GM20000 (cell line): ENCODE results near the gene ITFG2.

Experiments
- DNase-seq: peaks from one replicate; pipeline ENCODE4 v3.0.0; 2012; ENCODE audit warnings: low spot score
- TF ChIP-seq, protein P1 (sequence below): IDR thresholded peaks from 2 replicates; pipeline ENCODE4 v1.5.1; 2012; ENCODE audit warnings: mild to moderate bottlenecking, control low read depth; ENCODE audit errors: extremely low read depth, missing control alignments

ITFG2 gene

DNA sequence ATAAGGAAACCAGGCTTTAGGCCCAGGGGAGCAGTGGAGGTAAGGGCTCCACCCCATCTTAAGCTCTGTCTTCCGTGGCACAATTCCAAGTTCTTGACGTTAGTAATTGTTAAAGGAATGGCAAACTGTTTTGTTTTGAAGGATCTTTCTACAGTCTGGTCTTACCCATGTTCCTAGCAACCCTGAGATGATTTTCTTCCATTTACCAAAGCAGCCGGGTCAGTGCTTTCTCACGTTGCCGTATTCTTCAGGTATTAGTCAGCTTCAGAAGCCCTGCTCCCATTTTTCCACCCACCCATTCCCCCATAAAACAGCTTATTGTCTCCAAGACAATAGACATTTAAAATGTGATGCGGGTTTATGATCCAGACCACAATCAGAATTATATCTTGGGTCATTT is 12.1 kb downstream of the ITFG2 start:
- no peak for DNase-seq
- TF ChIP-seq, protein P1, sequence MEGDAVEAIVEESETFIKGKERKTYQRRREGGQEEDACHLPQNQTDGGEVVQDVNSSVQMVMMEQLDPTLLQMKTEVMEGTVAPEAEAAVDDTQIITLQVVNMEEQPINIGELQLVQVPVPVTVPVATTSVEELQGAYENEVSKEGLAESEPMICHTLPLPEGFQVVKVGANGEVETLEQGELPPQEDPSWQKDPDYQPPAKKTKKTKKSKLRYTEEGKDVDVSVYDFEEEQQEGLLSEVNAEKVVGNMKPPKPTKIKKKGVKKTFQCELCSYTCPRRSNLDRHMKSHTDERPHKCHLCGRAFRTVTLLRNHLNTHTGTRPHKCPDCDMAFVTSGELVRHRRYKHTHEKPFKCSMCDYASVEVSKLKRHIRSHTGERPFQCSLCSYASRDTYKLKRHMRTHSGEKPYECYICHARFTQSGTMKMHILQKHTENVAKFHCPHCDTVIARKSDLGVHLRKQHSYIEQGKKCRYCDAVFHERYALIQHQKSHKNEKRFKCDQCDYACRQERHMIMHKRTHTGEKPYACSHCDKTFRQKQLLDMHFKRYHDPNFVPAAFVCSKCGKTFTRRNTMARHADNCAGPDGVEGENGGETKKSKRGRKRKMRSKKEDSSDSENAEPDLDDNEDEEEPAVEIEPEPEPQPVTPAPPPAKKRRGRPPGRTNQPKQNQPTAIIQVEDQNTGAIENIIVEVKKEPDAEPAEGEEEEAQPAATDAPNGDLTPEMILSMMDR = no peak

DNA sequence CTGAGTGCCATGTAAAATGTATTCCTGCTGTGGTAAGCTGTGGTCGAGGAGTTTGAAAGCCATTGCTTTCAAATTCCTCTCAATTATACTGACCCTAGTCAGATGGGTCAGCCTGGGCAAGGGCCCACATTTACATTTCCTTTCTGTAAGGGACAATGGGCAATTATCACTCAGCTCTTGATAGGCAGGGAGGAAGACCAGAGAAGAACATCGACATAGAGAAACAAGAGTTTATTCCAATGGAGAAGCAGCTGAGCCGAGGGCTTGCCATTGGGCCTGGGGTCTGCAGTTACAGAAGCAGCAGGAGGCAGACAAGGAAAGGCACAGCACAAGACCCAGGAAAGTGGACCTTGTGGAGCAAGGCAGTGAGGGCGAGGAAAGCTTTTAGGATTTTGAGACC is 12.7 kb downstream of the ITFG2 start:
- no peak for DNase-seq

DNA sequence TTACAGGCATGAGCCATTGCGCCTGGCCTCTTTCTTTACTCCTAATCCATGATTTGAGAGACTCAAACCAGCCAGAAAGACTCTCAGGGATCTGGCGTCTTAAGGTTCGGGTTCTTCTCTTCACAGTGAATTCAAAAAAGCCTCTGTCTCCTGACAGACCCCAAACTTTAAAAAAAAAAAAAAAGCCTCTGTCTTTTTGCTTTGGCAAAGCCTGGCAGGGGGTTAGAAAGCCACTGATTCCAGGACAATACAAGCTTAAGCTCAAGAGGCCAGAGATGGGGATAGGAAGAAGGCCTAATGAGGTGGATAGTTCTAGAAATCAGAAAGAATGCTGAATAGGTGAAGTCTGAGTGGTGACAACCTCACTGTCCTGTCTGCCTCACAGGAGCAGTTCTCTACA is 13.6 kb downstream of the ITFG2 start:
- no peak for DNase-seq
- TF ChIP-seq, protein P1 = no peak

More for the DNA sequence above, 12.7 kb downstream of the ITFG2 start:
- TF ChIP-seq, protein P1 = no peak

DNA sequence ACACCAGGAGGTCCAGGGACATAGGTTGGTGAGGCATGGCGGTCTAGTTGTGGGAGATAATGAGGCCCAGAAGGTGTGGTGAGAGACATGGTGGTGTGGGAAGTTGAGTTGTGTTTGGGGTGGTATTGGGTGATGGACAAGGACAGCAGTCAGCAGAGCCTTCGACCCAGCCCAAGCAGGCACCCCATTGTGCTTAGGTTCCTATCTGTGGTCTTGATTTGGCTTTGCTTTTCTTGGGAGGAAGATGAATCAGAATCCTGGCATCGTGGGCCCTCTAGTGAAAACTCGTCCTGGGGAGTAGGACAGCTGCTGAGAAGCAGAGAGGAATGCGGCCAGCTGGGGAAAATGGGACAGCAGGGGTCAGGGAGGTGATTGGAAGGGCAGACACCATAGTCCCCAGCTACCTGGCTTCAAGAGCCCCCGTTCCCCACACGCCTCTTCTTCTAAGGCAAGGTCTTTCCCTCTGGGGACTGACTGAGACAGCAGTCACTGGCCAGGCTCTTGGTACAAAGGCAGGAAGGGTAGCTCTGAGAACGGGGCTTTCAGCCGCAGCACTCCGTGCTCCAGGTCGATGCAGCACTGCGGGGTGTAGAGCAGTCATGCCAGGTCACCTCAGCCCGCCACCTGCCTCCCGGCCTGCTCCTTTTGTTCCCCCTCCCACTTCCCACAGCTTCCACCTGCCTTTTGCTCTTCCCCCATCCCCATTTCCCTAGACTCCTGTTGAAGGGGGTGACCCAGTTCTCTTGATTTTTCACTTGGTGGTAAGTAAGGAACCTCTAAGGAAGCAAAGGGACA is 14.4 kb downstream of the ITFG2 start:
- TF ChIP-seq, protein P1 = no peak
- no peak for DNase-seq

DNA sequence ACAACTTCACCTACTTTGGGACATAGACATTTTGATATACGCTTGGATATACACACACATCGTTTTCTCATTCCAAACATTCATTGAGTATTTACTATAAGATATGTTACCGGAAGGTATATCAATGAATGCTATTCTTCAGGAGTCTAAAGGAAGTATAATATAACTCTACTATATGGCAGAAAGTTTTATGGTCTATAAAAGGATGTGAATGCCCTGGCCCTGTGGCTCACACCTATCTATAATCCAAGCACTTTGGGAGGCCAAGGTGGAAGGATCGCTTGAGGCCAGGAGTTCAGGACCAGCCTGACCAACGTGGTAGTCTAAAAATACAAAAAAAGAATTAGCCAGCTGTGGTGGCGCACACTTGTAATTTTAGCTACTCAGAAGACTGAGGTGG is 16.8 kb downstream of the ITFG2 start:
- TF ChIP-seq, protein P1 = no peak
- DNase-seq = no peak

DNA sequence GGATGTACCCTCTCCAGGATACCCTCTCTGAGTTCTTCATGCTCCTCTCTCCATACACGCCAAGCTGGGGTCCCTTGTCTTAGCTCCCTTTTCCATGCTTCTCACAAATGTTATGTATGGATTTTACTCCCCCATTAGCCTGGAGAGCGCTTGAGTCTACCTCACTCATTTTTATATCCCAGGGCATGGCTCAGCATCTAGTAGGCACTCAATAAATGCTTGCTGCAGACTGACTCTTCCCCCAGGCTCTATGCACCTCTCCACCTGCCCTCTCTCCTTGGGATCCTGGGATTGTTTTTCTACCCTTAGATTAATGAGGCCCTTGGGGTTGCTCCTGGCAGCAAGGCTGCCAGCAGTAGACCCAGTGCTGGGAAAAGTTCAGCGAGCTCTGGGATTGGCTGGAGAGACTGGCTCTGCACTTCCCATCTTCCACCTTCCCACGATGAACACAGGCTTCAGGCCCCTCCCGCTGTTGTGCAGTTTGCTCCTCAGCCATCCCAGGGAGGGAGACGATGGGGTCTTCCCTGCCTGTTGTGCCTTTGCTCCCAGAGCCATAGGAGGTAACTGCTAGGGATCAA is 20.2 kb downstream of the ITFG2 start:
- TF ChIP-seq, protein P1 = no peak
- DNase-seq = no peak

DNA sequence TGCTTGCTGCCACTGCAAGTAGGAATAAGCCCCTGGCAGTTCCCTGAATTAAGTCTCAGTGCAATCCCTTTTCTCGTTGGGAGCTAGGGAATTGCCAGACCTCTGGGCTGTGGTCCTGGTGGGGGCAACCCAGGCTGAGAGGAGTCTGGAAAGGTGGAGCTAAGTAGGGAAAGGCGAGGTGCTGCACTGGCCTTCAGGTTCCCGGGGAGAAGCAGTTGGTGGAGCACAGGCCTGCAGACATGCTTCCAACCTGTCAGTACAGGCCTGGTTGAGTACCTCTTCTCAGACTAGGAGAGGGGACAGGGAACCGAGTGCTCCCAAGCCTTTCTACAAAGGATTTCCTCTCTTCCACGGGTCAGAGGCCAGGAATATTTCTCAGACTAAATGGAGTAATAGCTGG is 20.9 kb downstream of the ITFG2 start:
- TF ChIP-seq, protein P1 = no peak
- no peak for DNase-seq
